Measurements from ENCODE around the gene PAQR7.
"Not testable (repeated sequence)": the region's sequence is repeated elsewhere in the genome, so short reads cannot be mapped to it uniquely, and the experiment has no call there.

Gene PAQR7

DNA sequence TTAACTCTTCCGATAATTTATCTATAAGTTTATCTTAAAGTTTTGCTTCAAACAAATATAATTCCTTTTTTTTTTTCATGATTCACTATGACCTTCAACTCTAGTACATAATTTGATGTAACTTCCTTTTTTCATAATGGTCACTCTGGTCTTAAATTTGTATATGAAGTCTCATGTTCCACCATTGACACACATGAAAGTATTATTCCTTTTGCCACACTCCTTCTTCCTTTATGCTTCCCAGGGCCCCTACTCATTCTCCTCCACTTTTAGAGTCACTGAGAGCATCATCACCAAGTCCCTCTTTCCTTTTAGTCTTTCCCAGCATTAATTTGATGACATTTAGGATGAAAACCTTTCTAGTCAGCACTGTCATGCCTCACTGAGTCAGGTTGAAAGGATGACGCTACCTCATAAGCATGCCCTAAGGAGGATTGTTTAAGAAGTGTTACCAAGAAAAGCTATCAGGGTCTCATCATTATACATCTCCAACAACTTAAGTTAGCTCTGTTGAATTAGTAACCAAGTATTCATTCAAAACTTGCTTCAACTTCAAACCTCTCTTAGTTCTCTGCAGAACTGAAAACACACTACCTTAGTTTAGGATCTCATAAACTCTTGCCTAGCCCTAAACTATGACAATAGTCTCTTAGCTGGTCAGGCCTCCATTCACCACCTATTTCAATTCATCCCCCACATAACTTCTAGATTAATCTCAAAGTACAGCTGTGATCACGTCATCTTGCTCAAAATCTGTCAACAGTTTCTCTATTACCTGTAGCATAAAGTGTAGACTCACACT, 30.8 kb downstream of the PAQR7 start:
- DNase-seq (ENCODE audit: low read depth): no peak

DNA sequence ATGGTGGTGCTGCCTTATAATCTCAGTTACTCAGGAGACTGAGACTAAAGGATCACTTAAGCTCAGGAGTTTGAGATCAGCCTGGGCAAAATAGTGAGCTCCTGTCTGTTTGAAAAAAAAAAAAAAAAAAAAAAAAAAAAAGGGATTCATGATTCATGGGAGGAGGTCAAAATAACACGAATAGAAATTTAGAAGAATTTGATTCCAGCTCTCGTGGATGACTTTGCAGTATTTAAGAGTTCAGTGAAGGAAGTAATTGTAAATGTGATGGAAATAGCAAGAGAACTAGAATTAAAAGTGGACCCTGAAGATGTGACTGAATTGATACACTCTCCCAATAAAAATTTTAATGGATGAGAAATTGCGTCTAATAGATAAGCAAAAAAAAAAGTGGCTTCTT, 32.0 kb downstream of the PAQR7 start:
- no peak for DNase-seq (ENCODE audit: low read depth)

DNA sequence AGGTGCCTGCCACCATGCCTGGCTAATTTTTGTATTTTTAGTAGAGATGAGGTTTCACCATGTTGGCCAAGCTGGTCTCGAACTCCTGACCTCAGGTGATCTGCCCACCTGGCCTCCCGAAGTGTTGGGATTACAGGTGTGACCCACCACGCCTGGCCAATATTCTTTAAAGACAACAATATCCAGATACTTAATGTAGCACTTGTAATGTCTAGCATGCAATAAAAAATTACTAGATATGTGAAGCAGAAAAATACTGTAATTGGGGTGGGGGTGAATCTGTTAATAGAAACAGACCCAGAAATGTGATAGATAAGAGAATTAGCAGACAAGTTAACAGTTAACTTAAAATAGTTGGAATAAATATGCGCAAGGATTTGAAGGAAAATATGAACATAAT, 35.7 kb downstream of the PAQR7 start:
- not testable (repeated sequence) for DNase-seq (ENCODE audit: low read depth)

DNA sequence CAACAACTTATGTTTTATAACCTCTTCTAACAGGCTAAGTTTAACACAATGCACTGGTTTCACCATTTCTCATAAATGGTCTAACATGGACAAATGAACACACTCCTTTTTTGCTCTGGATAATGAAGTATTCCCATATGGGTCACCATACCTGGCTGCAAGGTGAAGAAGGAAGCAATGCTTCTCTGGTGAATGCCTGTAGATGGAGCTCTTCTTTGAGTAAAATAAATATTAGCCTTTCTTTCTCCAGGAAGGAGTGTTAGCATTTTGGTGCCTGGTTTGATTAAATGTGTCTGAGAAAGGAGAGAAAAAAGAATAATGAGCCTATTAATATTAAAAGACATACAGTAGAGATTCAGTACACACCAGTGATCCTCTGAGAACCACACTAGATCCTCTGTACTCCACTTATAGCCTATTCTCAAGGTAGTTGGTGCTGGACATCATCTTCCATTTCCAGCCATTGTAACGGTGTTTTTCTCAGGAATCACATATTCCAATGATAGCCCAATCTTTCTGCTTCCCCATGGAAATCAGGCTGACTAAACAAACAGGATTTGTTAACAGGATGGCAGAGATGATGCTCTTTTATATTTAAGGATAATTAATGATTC, 38.1 kb downstream of the PAQR7 start:
- no peak for DNase-seq (ENCODE audit: low read depth)

GRCh38 chr1:25836695-25837094, 38.8 kb downstream of the PAQR7 start:
- no peak for DNase-seq (ENCODE audit: low read depth)

DNA sequence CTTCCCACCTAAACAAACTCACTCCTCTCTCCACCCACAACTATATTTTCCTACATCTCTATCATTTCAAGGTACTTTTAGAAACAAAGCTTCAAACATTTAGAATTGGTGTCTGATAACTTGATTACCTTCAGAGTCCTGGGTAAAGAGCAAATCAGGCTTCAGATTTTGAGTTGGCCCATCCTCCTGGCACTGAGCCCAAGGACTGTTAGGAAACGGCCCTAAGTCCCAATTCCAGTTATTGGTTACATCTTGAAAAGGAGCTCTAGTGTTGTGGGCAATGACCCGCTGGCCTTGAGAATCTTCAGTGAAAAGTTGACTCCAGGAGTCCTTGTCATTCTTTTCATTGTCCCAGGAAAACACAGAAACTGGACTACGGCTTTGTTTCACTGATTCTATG, 40.6 kb downstream of the PAQR7 start:
- no peak for DNase-seq (ENCODE audit: low read depth)

GRCh38 chr1:25833158-25833557, 42.4 kb downstream of the PAQR7 start:
- no peak for DNase-seq (ENCODE audit: low read depth)

DNA sequence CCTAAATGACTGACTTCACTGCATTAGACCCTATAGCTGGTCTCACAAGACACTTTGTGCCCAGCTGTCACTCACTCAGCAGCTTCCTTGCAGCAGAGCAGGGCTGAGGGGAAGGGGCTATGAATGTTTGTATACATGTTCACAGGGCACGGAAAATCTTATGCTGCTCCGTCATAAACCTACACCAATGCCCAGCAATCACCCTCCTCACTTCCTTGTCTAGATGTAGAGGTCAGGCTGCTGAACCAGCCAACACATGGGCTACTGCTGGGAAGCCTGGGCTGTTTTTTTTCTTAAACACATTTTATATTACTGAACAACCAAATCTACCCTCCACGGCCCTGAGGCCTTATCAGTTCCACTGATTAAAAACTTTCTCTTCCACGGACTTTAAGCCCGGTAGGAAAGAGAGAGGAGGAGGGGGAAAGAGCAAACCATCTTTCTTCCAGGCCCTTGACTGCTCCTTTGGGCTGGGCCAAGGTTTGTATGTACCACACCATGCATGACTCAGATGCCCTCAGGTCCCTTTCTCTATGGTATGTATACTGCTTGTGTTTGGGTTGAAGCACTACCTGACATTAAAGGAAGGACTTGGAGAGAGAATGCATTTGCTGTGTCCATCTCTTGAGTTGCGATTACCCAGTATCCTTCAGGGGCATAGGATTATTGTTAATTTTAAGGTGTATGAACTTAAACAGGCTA, 43.0 kb downstream of the PAQR7 start:
- DNase-seq (ENCODE audit: low read depth): no peak

GRCh38 chr1:25831569-25832196, 43.8 kb downstream of the PAQR7 start:
- no peak for DNase-seq (ENCODE audit: low read depth)

DNA sequence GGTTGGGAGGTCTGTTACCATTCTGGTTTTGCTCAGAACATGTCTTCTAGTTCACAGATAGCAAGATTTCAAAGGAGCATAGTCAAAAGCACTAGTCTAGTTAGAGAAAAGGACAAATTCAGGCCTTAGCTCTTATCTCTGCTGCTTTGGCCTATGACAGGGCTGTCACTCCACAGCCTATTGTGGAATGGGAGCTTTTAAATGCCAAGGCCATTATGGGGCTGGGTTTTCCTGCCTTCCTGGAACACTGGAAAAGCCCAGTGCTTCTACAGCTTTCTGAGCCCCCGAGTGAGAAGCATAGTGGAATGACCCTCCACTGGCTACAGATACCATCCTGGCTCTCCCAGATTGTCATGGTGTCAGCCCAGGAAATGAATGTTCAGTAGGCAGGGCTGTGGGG, 46.5 kb downstream of the PAQR7 start:
- DNase-seq (ENCODE audit: low read depth): no peak

DNA sequence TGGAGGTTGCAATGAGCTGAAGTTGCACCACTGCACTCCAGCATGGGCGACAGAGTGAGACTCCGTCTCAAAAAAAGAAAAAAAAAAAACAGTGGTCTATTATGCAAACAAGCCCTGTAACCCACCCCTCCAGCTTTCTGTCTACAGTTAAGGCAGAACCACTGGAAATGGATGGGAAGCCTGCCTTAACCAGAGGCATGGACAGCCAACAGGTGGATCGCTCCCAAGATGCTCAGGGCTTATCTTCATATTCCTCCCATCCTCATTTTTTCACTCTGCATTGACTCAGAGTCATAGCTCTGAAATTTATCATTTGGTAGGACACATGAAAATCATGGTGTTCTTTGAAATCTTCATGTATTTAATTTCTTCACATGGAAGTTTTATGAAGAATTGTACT, 47.0 kb downstream of the PAQR7 start:
- no peak for DNase-seq (ENCODE audit: low read depth)

DNA sequence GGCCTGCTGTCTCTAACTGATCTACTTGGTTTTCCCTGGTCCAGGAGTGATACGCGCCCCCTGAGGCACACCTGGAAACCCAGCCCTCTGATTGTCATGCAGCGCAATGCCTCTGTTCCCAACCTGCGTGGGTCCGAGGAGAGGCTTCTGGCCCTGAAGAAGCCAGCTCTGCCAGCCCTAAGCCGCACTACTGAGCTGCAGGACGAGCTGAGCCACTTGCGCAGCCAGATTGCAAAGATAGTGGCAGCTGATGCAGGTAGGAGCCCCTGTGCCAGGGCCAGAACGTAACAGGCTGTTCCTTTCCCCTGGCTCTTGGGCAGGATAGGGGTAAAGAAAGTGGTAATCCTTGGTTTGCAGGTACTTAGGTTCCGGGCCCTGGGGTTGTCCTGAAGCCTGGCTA, 48.9 kb downstream of the PAQR7 start:
- DNase-seq (ENCODE audit: low read depth): no peak

GRCh38 chr1:25825605-25826004, 49.9 kb downstream of the PAQR7 start:
- DNase-seq (ENCODE audit: low read depth): no peak

GRCh38 chr1:25821630-25822091, 53.8 kb downstream of the PAQR7 start:
- no peak for DNase-seq (ENCODE audit: low read depth)

DNA sequence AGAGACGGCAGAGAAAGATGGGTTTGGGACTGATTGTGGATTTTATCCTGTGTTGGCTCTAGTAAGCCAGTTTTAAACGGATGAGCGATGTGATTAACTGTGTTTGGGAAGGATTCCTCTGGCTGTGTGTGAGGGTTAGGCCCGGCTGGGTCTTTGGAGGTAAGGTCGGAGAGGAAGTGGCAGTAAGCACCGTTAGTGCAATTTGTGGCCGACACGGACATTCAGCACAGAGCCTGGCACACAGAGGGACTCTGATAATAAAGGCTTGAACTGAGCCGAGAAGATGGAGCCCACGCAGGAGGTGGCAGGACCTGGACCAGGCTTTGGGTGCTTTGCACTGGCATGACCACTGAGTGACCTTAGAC, 54.4 kb downstream of the PAQR7 start:
- no peak for DNase-seq (ENCODE audit: low read depth)

DNA sequence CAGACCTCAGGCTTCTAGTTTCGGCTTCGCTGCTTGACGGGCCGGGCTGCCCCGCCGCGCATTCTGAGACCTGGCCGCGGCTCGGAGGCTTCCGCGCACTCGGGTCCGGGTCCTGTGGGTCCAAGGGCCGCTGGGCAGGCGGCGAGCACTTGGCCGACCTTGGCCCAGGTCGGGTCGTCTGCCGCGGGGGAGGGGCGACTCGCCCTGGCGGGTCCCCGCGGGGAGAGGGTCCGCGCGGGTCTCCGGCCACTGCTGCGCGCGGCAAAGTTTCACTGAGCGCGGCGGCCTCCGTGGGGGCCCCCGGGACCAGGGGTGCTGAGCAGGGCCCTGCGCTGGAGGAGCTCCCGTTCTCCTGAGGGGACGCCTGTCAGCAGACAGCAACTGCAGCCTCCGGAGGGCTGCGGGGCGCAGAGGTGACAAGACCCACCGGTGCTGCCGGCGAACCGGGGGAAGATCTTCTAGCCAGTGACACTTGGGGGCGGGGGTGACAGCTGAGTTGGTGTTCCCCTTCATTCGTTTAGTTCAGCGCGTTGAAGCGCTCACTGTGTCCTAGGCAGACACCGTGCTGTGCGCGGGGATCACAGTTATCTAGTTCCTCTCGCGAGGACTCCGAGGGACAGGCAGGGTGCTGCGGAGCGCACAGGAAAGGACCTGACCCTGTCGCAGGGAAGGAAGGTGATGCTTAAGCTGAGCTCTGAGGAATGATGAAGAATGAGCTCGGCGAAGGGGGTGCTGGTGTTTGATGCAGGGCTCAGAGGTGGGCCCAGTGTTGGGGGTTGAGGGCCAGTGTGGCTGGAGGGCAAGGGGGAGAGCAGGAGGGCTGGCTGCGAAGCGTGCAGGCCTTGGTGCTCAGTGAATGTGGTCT, 55.0 kb downstream of the PAQR7 start:
- peak; percentile 50 for DNase-seq (ENCODE audit: low read depth)

- DNase-seq (ENCODE audit: low read depth): peak; percentile 89
These were observed 55.8 kb downstream of the PAQR7 start, which contains the start of gene MTFR1L for GRCh38 chr1:25819491-25820246. Gene MTFR1L, plus strand, starts transcription at chr1:25819954. Its CDS starts 3,151 bp downstream, at chr1:25823105.

GRCh38 chr1:25818569-25818968, 56.9 kb downstream of the PAQR7 start:
- DNase-seq (ENCODE audit: low read depth): no peak

GRCh38 chr1:25817840-25818501, 57.5 kb downstream of the PAQR7 start:
- no peak for DNase-seq (ENCODE audit: low read depth)

DNA sequence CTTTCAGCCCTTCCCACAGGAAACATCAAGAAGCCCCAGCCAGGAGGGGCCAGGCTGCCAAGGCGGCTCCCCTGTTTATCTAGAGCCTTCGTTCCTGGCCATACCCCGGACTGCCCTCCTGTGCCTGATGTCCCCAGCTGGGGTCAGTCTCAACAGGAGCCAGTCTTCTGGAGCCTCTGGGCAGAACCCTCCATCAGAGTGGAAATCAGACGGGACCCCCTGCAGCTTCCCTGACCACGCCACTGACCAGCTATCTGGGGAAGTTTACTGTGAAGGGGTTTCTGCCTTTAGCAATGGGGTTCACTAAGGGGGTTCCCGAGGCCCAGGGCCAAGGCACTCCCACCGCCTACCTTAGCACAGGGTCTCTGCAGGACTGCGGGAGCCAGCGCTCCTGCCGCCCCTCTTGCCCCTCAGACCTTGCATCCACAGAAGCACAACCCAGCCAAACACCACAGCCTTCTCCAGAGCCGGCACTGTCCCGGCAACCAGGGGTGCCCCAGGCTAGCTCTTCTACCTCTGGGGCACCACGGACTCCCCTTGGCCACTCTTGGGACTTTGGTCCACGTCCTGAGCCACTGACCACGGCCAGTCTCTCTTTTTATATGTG, 59.3 kb downstream of the PAQR7 start:
- DNase-seq (ENCODE audit: low read depth): no peak

Measured in stimulated activated CD8-positive, alpha-beta memory T cell treated with anti-CD3 and anti-CD28 coated beads, Interleukin-12 subunit alpha, Interleukin-12 subunit beta, amount 100 ng/mL, for 4 hours (primary cell).